HL-60 (cell line): ENCODE results near the gene CLEC4A.
"Not testable (repeated sequence)": the region's sequence is repeated elsewhere in the genome, so short reads cannot be mapped to it uniquely, and the experiment has no call there.

ENCODE experiments used
- DNase-seq, 2 experiments: peaks; one replicate each; pipeline ENCODE4 v3.0.0-alpha.2; 2010 to 2020; ENCODE audit warnings: low read depth in 1 of 2, low spot score in 1 of 2
- H3K27ac ChIP-seq: fragments of 250-450 bp; sonication (Bioruptor Pico); replicated peaks from 2 replicates; pipeline ENCODE4 v1.5.1; 2020; ENCODE audit warnings: mild to moderate bottlenecking, moderate library complexity
- H3K27me3 ChIP-seq: fragments of 250-450 bp; sonication (Bioruptor Pico); 2 replicates; pipeline ENCODE4 v1.5.1; 2021; ENCODE audit warnings: mild to moderate bottlenecking, moderate library complexity; ENCODE audit not compliant: insufficient read depth, poor library complexity, severe bottlenecking
- H3K4me3 ChIP-seq: replicated peaks from 2 replicates; pipeline ENCODE4 v1.5.1; 2011; ENCODE audit warnings: mild to moderate bottlenecking, control low read depth, low read length; ENCODE audit not compliant: insufficient read depth
- CTCF ChIP-seq: IDR thresholded peaks from one replicate; pipeline ENCODE4 v1.5.1; 2011; ENCODE audit warnings: low read length, control low read depth, inconsistent platforms; ENCODE audit not compliant: insufficient read depth
- GABPA ChIP-seq: IDR thresholded peaks from 2 replicates; pipeline ENCODE4 v1.6.1; 2012; ENCODE audit warnings: low read depth
- POLR2AphosphoS5 ChIP-seq: IDR thresholded peaks from 2 replicates; pipeline ENCODE4 v1.6.1; 2012; ENCODE audit warnings: low read depth
- SPI1 ChIP-seq: IDR thresholded peaks from 2 replicates; pipeline ENCODE4 v1.6.1; 2012; ENCODE audit warnings: low read depth, mild to moderate bottlenecking, borderline replicate concordance
- TF ChIP-seq, protein P1 (sequence below): IDR thresholded peaks from 2 replicates; pipeline ENCODE4 v1.6.1; 2012; ENCODE audit warnings: low read depth; ENCODE audit not compliant: insufficient replicate concordance

Gene CLEC4A

GRCh38 chr12:8081251-8081920 is 42.0 kb upstream of the CLEC4A start:
- Histone ChIP-seq H3K4me3 (peak overlapping the region; percentile 82), H3K27me3 (no peaks in the 10 kb centered on the region), H3K27ac (peak overlapping the region; percentile 86)
- DNase-seq, result no peak
- TF ChIP-seq SPI1 (no peak), CTCF (no peak), GABPA (no peak), POLR2AphosphoS5 (no peak)
- TF ChIP-seq, protein P1, sequence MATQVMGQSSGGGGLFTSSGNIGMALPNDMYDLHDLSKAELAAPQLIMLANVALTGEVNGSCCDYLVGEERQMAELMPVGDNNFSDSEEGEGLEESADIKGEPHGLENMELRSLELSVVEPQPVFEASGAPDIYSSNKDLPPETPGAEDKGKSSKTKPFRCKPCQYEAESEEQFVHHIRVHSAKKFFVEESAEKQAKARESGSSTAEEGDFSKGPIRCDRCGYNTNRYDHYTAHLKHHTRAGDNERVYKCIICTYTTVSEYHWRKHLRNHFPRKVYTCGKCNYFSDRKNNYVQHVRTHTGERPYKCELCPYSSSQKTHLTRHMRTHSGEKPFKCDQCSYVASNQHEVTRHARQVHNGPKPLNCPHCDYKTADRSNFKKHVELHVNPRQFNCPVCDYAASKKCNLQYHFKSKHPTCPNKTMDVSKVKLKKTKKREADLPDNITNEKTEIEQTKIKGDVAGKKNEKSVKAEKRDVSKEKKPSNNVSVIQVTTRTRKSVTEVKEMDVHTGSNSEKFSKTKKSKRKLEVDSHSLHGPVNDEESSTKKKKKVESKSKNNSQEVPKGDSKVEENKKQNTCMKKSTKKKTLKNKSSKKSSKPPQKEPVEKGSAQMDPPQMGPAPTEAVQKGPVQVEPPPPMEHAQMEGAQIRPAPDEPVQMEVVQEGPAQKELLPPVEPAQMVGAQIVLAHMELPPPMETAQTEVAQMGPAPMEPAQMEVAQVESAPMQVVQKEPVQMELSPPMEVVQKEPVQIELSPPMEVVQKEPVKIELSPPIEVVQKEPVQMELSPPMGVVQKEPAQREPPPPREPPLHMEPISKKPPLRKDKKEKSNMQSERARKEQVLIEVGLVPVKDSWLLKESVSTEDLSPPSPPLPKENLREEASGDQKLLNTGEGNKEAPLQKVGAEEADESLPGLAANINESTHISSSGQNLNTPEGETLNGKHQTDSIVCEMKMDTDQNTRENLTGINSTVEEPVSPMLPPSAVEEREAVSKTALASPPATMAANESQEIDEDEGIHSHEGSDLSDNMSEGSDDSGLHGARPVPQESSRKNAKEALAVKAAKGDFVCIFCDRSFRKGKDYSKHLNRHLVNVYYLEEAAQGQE, result no peak

GRCh38 chr12:8082808-8083100 is 40.7 kb upstream of the CLEC4A start:
- H3K27ac ChIP-seq, result peak overlapping the region; percentile 86
- no peaks in the 10 kb centered on the region for H3K27me3 ChIP-seq
- TF ChIP-seq, protein P1, result no peak
- TF ChIP-seq GABPA (no peak), POLR2AphosphoS5 (no peak), SPI1 (no peak), CTCF (no peak)
- DNase-seq, result no peak
- peak overlapping the region; percentile 82 for H3K4me3 ChIP-seq

GRCh38 chr12:8084351-8084750 is 39.1 kb upstream of the CLEC4A start:
- H3K27ac ChIP-seq, H3K27me3 ChIP-seq, DNase-seq, H3K4me3 ChIP-seq: not testable (repeated sequence)
- 0 out of 2 replicates have a peak, but pooled peaks have one; percentile 22 for TF ChIP-seq POLR2AphosphoS5

DNA sequence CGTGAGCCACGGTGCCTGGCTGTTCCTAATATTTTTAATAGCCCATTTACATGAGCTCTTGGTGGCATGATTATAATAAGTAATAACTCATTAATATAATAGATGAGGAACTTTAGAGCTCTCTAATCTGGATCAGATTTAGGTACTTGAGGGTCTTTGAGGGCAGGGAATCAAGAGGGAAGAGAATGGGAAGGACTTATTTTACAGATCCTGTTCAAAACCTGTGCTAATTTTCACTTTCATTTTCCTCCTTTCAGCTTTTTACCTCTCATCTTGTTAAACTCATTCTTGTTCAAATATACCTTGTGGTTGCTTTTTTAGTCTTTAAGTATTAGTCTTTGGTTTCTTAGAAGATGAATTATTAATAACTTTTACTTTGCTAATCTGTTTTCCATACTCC is 35.8 kb upstream of the CLEC4A start:
- H3K27me3 ChIP-seq, result no peaks in the 10 kb centered on the region
- TF ChIP-seq, protein P1, result no peak
- no peak for TF ChIP-seq SPI1
- no peak for TF ChIP-seq CTCF
- no peak for TF ChIP-seq GABPA
- no peak for TF ChIP-seq POLR2AphosphoS5
- DNase-seq, result no peak
- no peak overlapping the region for H3K4me3 ChIP-seq
- peak overlapping the region; percentile 30; the same call in 1 of the 2 replicates for H3K27ac ChIP-seq
